NCI-H1092 (cell line): Measurements from ENCODE around the gene HIBCH.
"Not testable (repeated sequence)": the region's sequence is repeated elsewhere in the genome, so short reads cannot be mapped to it uniquely, and the experiment has no call there.

Source experiments
- DNase-seq: peaks from one replicate; lab custom pipeline; 2025; lab: John Stamatoyannopoulos, UW

HIBCH gene

DNA sequence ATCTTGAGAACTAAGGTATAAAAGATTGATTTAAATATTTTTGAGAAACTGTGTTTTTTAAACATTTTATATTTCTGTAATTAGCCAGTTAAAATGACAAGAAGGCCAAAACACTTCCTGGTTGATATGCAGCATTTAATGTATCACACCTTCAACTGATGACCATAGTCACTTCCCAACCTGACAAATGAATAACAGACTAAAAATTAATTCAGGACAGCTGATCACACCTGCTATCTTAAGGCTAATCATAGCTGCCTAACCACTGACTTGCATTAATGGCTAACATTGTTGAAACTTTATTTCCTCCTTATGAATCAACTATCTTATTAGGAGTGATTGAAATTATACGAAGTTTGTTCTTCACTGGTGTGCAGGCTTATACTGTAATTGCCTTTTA is 131.3 kb downstream of the HIBCH start:
- DNase-seq, result no peak

DNA sequence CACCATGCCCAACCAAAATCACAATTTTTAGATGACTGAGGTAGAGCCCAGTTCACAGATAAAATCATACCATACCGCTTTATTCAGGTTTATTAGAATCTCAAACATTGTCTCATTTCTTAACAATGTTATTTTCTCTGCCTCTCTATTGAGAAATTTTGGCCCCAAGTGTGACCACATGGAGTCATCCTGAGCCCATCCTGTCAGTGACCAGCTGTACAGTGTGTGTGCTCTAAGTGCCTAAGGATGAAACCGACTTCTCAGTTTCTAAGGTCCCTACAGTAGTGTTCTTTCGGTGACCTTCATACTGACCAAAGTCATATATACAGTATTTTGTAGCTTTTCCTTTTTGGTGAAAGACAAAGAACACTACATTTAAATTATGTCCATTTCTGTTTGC is 133.4 kb downstream of the HIBCH start:
- no peak for DNase-seq

DNA sequence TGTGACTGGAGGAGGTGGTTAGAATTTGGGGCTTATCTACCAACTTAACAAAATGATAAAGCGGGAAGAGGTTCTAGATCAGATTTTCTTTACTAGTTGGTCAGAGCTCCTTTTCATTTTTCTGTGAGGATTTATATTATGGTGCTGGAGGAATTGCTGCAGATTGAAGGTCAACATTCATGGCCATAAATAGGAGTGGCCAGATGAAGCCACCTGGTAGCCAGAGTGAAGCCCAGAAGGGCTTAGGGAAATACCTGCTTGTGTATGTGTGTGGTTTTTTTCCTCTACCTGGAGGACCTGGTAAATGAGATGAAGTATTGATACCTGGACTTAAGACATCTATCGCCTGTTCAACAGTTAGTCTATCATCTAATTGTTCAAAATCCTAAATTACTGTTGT is 134.2 kb downstream of the HIBCH start:
- no peak for DNase-seq

DNA sequence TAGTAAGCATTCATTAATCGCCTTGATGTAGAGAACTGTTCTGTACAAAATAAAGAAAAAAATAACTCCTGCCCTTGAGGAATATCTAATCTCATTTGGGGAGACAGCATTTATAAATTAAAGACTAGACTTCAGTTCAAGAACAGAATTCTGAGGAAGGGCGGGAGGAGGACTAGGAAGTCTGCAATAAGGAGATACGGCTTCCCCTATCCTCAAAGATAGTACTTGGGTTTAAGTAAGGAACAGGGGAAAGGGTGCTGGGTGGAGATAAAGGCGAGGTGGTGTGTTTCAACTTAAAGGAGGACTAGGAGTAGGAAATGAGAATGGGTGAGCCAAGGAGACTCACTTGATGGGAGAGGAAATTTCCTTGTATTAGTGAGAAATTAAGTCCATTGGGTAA is 135.2 kb downstream of the HIBCH start:
- DNase-seq, result no peak

DNA sequence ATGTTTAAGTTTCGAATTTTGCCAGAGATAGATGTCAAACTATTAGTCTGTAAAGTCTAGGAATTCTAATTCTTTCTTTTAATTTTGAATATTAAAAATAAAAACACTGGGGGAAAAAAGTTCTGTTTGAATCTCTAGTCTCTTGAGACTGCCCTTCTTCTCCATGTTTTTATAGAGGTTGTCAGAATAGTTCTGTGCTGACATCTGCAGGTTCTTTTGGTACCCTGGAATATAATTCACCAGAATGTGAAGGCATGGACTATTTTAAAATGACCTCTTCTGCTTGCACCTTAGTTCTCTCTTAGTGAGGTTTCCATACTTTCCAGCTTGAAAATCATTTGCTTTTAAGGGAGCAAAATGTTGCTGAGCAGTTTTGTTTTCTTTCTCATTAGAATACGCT is 136.1 kb downstream of the HIBCH start:
- DNase-seq, result no peak

DNA sequence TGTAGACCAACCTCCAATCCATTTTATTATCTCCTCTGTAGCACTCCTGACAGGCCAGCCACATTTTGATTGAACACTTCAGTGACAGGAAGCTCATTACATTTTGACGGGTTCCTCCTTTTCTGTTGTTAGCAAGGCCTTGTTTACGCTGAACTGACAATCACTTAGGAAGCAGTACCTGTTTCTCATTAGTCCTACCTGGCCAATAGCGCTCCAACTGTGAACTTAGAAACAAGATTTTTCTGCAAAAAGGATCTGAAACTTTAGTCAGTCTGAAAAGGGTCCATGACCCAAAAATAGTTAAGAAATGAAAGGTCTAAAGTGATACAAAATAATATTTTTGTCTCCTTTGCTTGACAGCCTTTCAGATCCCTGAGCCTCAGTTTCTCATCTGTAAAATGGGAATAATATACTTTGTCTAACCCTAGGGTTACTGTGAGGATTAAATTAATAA is 137.5 kb downstream of the HIBCH start:
- DNase-seq, result no peak

DNA sequence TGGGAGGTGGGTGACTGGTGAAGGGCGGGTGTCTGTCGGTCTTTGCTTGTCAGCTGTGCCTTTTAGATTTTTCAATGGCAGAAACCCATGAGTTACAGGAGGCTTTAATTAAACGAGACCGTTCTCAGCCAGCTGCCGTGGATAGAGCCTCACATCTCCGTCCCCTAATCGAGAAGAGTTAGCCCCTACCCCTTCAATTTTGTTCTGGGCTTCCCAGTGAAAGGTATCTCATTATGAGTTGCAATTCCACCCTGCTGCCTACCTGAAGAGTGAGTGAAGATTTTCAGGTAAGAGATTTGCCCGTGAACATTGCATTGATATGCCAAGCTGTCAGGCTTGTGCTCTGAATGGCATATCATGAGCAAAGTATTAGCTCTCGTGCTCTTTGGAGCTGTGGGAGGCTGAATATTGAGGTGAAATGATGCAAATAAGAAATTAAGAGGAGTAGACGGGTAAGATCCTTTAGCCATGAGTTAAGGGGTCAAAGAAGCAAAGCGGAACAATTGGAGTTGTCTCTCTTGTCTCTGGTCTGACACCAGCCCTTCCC is 138.4 kb downstream of the HIBCH start:
- DNase-seq, result no peak

DNA sequence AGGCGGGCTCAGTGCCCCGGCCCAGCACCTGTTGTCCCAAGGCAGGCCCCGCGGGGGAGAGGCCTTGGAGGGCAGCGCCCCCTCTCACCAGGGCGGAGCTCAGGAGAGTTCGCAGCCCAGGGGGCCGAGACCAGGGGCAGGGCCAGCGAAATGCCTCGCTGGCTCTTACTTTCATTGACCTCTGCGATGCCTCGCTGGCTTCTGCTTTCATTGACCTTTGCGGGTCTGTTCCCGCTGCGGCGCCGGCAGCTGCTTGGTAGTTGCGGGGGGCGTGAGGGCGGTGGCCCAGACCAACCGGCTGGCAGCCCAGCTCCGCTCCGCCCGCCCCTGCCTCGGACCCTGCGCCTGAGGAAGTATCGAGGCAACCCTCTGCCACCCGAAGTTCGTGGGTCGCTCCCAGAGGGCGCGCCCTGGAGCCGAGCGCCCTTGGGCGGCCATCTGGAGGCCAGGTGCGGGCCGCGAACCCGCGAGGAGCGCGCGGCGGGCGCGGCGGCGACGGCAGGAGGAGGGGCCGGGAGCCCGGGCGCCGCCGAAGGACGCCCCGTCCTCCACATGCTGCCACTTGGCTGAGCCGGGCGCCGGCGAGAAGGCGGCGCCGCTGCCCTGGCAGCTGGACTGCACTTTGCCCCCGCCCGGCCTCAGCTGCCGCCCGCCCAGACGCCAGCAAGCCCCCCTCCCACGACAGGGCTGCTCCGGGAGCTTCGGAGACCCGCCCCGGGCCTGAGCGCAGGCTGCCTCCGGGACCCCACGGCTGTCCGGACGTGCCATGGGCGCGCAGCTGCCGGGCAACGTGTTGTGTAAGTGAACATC is 139.1 kb downstream of the HIBCH start:
- DNase-seq, result no peak

DNA sequence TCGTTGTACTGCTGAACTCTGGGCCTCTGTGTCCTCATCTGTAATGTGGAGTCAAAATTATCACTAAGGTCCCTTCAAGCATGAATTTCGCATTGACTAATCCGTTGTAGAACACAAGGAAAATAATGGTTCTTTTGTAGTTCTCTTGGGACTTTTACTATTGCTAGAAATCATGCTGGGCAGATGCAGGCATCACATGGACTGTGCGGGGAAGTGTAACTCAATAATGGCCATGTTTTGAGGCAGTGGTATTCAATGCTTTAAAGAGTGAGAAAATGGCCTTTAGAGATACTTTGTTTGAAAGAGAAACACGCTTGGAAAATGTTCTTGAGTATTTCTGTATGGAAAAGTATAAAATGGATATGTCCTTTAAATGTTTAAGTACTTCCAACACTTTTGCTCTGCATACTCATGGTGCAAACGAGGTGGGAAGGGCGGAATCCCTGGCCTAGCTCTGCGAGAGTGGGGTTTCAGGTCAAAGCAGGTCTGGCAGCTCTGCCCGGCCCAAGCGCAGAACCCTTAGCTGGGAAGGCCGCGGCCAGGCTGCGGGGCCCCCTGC is 139.8 kb downstream of the HIBCH start:
- no peak for DNase-seq

DNA sequence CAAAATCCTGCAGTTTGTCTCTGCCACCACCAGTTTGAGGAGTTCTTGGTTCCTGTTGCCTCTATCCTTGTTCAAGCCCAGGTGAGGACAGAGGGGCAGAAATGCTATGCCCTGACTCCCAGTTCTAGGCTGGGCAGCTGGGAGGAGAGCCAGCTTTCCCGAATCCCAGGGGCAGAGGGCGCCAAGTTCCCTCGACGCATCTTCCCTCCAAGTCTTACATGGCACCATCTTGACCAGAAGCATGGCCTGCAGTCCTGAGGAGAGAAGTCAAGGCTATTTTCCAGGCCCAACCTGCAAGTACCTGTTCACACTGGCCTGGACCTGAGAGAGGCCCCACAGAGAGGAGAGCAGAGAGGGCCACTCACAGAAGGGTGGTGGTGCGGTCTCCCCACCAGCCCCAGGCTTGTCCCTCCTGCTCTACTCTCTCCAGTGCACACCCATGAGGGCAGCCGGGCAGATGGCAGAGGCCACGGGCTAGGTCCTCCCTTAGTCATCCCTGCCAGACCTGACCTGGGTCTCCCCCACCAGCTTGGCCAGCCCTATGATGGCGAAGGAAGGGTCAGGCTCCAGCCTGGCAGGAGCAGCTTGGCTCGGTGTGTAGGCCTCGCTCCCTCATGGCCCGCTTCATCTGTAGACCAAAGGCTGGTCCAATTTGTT is 141.4 kb downstream of the HIBCH start:
- no peak for DNase-seq

DNA sequence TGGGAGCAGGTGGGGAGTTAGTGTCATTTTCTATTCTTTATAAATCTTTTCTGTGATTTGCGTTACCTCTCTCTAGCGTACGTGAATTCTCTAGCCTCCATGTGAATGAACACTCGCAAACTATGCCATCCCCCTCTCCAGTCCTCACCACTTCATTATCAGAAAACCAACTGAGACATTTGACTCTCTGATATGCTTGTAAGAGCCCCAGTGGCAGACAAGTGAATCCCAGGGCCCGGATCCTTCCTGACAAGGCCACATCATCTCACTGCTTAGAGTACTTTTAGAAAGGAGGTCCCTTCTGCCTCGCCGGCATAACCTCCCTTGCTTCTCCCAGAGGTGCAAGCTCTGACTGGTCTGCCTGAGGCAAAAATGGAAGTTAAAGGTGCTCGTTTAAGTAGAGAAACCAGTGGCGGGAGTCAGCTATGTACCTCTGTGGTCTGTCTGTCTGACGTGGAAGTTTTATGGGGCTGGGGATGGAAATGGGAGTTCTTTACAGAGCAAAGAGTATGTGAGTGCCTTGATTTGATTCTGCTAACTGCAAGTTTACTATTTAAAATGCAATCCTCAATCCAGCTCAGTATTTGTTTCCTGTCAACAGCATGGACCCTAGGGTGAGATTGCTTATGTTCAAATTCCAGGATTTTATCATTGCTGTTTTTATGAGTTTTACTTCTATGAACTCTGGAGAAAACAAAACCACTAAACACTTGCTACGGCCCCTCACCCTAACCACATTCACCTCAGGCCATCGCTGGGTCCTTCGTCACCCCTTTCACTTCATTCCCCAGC is 142.2 kb downstream of the HIBCH start:
- DNase-seq, result no peak

DNA sequence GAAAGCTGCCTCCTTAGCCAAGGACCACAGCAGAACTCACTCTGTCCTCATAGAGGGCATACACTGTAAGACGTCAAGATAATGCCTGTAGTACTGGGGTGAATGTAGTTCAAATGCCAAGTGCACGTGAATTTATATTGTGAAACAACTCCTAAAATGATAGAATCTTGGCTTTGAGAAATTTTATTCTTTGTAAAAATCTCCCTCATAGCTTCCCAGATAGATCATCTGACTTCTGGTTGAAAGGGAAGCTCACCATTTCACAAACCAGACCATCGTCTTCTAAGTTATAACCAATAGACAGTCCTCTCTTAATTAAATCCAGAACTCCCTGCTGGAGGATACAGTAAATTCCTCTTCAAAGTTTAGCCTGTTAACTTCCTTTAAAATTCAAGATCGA is 146.2 kb downstream of the HIBCH start:
- DNase-seq, result no peak

DNA sequence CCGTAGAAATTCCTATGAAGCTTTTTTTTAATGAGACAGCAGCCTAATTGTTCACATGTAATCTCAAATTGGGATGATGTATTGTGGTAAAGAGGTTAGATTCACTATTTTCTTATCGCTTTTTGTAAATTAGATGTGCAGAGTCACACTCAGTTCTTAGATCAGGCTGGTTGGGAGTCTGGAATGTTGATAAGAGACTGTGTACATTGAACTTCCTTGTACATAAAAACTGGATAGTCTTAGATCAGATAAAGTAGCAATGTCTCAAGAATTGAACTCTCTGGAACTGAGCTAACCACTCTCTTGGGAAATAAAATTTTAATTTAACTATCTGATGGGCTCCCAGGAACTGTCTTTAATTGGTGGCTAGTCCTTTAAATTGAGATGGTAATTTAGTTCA is 149.0 kb downstream of the HIBCH start:
- no peak for DNase-seq

DNA sequence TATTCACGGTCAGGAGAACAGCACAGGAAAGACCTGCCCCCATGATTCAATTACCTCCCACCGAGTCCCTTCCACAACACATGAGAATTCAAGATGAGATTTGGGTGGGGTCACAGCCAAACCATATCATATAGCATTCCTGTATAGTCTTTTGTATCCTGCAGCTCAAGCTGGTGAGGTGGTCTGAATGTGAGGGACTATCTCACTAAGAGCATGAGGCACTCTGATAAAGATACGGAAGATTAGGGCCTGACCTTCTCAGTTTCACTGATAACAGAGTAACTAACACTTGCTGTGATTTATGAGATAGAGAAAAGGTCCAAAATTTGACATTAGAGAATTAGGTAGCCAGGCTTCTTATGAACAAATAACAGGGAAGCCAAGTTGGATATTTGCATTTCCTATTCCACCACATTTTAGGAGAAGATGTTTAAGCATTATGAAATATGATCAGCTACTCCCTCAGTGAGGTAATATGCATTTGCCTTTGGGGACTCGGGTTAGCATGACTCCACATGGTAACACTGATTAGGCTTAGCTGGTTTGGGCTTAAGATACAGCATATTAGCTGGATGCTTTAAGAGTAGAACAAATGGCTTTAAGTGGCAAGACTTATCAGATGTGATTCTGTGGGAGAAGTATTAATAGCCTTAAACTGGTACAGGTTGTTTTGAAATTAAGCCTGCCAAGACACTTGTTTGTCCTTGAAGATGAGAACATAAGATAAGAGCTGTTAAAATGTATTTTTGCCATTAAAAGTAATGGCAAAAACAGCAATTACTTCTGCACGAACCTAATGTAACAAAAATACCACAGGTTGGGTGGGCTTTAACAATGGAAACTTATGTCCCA is 150.2 kb downstream of the HIBCH start:
- no peak for DNase-seq

DNA sequence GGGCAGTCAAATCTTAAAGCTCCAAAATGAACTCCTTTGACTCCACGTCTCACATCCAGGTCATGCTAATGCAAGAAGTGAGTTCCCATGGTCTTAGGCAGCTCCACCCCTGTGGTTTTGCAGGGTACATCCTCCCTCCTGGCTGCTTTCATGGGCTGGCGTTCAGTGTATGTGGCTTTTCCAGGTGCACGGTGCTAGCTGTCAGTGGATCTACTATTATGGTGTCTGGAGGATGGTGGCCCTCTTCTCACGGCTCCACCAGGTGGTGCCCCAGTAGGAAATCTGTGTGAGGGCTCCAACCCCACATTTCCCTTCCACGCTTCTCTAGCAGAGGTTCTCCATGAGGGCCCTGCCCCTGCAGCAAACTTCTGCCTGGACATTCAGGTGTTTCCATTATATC is 151.9 kb downstream of the HIBCH start:
- DNase-seq, result no peak

DNA sequence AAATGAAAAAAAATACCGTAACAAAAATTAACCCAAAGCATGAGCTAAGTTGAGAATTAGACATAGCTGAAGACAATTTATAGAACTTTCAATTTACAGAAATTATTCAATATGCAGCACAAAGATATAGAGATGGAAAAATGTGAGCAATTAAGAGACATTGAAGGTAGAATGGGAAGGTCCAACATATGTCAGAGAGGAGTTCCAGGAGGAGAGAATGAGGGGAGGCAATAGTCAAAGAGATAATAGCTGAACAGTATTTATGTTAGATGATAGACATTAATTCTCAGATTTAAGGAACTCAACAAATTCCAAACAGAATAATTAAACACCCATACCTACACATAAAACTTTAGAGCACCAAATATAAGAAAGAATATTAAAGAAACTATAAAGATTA is 154.1 kb downstream of the HIBCH start:
- DNase-seq, result no peak

DNA sequence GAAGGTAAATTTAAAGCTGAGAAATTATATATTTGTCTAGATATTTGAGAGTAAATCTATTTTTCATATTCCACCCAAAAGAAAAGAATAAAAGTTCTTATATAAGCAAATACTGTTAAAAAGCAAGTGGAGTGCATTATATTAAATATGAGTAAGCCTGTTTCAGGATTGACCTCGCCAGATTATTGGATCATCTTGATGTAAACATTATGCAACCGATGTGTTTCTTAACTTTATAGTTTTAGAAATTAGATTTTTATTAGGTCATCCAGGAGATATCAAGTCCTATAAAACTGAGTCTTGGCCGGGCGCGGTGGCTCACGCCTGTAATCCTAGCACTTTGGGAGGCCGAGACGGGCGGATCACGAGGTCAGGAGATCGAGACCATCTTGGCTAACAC is 156.8 kb downstream of the HIBCH start:
- DNase-seq, result no peak

DNA sequence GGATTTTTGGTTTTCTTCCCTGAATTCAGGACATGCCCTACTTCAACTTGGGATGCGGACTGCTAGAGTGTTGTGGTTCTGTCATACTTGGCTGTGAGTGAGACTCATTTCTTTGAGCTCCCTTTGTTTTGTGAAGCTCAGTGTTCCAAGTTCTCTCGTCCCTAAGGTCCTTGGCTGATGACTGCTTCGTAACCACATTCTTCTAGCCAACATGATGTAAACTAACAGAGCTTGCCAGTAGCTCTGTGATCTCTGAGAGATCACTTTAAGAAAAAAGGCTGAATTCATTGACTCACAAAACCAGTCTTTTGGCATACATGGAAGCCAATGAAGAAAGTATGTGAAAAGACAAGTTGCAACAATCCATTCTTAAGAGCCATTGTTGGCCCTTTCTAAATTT is 160.2 kb downstream of the HIBCH start:
- DNase-seq, result no peak

DNA sequence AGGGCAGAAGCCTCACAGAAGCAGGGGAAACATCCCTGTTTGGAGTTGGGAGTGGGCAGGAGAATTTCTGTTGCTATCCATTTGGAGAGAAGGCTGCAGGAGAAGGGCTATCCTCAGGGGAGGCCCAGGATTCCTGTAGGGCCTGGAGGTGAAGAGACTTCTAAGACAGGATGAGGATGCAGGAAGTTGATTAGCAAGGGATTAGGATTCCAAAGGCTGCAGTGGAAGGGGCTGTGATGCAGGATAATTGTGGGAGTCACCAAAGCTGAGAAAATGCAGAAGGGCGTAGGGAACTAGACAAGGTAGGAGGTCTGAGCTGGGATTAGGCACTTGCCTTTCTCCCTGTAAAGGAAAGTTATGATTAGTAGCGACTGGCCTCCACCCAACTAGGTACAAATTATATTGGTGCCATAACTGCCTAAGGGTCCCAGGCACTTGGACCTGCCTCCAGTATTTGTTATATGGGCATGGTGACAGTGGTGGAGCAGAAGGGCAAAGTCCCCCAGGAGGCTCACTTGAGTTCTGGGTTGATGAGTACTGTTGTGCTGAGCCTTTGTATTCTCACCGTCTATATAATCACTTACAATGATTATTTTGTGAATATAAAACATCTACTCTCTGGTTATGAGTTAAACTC is 160.7 kb downstream of the HIBCH start:
- no peak for DNase-seq

DNA sequence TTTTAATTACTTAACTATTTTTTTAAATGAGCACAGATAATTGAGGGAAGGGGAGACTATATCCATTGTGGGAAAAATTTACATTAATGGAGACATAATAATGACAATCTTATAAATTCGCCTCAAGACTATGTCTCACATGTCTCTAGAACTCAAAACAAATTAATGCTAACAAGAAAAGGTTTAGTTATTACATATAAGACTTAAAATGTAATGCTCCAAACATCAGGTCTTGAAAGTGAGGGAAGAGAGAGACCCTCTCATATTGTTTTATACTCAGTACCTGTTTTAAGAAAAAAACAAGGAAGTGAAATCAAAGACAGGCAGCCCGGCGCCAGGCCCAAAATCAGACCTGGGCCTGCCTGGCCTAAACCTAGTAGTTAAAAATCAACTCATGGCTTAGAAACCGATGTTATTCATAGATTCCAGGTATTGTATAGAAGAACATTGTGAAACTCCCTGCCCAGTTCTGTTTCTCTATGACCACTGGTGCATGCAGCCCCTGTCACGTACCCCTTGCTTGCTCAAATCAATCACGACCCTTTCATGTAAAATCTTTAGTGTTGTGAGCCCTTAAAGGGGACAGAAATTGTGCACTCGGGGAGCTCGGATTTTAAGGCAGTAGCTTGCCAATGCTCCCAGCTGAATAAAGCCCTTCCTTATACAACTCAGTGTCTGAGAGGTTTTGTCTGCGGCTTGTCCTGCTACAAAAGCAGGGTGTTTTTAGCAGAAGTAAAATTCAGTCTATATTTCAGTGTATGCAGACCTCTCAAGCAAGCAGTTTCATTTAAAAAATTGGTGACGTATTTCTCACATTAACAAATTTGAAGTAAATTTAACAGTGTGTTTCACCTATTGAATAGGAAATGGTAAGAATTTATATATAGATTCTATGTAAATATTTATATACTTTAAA is 161.8 kb downstream of the HIBCH start:
- not testable (repeated sequence) for DNase-seq
